Dermis microvascular lymphatic vessel endothelial cell (primary cell): ENCODE data around the gene LLGL2. TPM values are rescaled to one million over a fixed set of nuclear protein-coding genes. Genes with fewer than 3 reads are reported as not detected.
"Not testable (repeated sequence)": the region's sequence is repeated elsewhere in the genome, so short reads cannot be mapped to it uniquely, and the experiment has no call there.

Experiments used
- DNase-seq, 2 donors: peaks; one replicate each; pipeline versions ENCODE4 v3.0.0 to v3.0.0-alpha.2; 2010; ENCODE audit warnings: low read depth in 2 of 2
- total RNA-seq: library from RNA; depleted of rRNA; stranded (reverse); fragments of >200 nt; gene quantifications from 2 replicates; pipeline ENCODE4 v1.2.1, GENCODE V29; 2014

LLGL2 gene
- total RNA-seq, 1 donor from 2014 or later = 12.6 TPM

- DNase-seq = no peak
Measured at GRCh38 chr17:75507733-75508719, 17.5 kb upstream of the LLGL2 start.

GRCh38 chr17:75508931-75509361 lies 16.6 kb upstream of the LLGL2 start:
- DNase-seq = no peak

GRCh38 chr17:75509528-75510258 lies 15.8 kb upstream of the LLGL2 start:
- DNase-seq = peak; percentile 43 to 50

- DNase-seq = no peak
Measured at GRCh38 chr17:75511270-75511609, 14.3 kb upstream of the LLGL2 start.

- peak in 1 of 2 donors; percentile 42 for DNase-seq
Measured at GRCh38 chr17:75511610-75512575, 13.6 kb upstream of the LLGL2 start.

GRCh38 chr17:75512926-75513640 lies 12.4 kb upstream of the LLGL2 start:
- peak in 1 of 2 donors; percentile 26 for DNase-seq

- no peak for DNase-seq
Measured at GRCh38 chr17:75513641-75514000, 11.9 kb upstream of the LLGL2 start.

GRCh38 chr17:75514299-75514918 lies 11.1 kb upstream of the LLGL2 start:
- no peak for DNase-seq

GRCh38 chr17:75514919-75515495 lies 10.5 kb upstream of the LLGL2 start:
- DNase-seq = peak in 1 of 2 donors; percentile 34

- DNase-seq = peak; percentile 75 to 94
Measured at GRCh38 chr17:75515496-75516254, 9.8 kb upstream of the LLGL2 start, which contains the start of gene CASKIN2. TSS of gene CASKIN2 (minus strand) at chr17:75515537. CDS start at chr17:75513804, 1,733 bp downstream.

GRCh38 chr17:75516255-75516618 lies 9.3 kb upstream of the LLGL2 start, which contains the start of gene TSEN54:
TSS of gene TSEN54 (plus strand) at chr17:75516528. CDS start at chr17:75516561, 33 bp downstream.
- peak; percentile 65 to 87 for DNase-seq

GRCh38 chr17:75516619-75517296 lies 8.7 kb upstream of the LLGL2 start:
- DNase-seq = peak in 1 of 2 donors; percentile 30

GRCh38 chr17:75517297-75517865 lies 8.1 kb upstream of the LLGL2 start:
- no peak for DNase-seq

- no peak for DNase-seq
Measured at GRCh38 chr17:75518201-75518600, 7.3 kb upstream of the LLGL2 start.

- no peak for DNase-seq
Measured at GRCh38 chr17:75518983-75519537, 6.4 kb upstream of the LLGL2 start.

- DNase-seq = not testable (repeated sequence)
Measured at GRCh38 chr17:75520413-75520812, 5.1 kb upstream of the LLGL2 start.

- no peak for DNase-seq
Measured at GRCh38 chr17:75521290-75521689, 4.2 kb upstream of the LLGL2 start.
